Pancreas (tissue), 10 donors: Measurements from ENCODE around the gene RHEX. TPM values are rescaled to one million over a fixed set of nuclear protein-coding genes. Genes with fewer than 3 reads are reported as not detected.

Experiments
- ATAC-seq, 4 donors: fragments of 200-7000 bp; cut with Tn5 transposase; one replicate each; pipeline versions ENCODE4 v1.8.0 to v1.9.1; 2020; ENCODE audit warnings: mild to moderate bottlenecking in 4 of 4, moderate library complexity in 4 of 4
- DNase-seq, 6 donors: peaks; one replicate each; pipeline ENCODE4 v3.0.0-alpha.2; 2020
- FAIRE-seq: peaks from 2 replicates; lab custom pipeline; 2012; peaks lifted over from hg19 to GRCh38; lab: Jason Lieb, UNC
- H3K27ac ChIP-seq, 4 donors: fragments of 200-600 bp; sonication (generic); 1 replicate in 3 of 4; 2 replicates in 1 of 4; pipeline versions ENCODE4 v1.5.0 to v1.8.0; 2020
- H3K27me3 ChIP-seq, 4 donors: fragments of 200-600 bp; one replicate each; pipeline ENCODE4 v1.8.0; 2021
- H3K36me3 ChIP-seq, 3 donors: fragments of 200-600 bp; sonication (generic) in 1 of 3; one replicate each; pipeline versions ENCODE4 v1.5.0 to v1.8.0; 2020 to 2021
- H3K4me1 ChIP-seq, 3 donors: fragments of 200-600 bp; one replicate each; pipeline ENCODE4 v1.8.0; 2021
- H3K4me3 ChIP-seq, 4 donors: fragments of 200-600 bp; sonication (generic) in 2 of 4; one replicate each; pipeline versions ENCODE4 v1.5.0 to v1.8.0; 2020 to 2021
- H3K9me3 ChIP-seq, 4 donors: fragments of 200-600 bp; one replicate each; pipeline ENCODE4 v1.8.0; 2021
- CTCF ChIP-seq, 4 donors: fragments of 200-600 bp; sonication (generic) in 3 of 4; IDR thresholded peaks; one replicate each; pipeline versions ENCODE4 v1.5.0 to v1.8.0; 2021; ENCODE audit warnings: antibody characterized with exemption in 4 of 4
- WGBS, 2 donors: extraction: QIAGEN DNeasy Blood & Tissue Kit; methylation state at CpG; one replicate each; pipeline ENCODE4 v1.1.7; 2013; 5-methylcytosine and 5-hydroxymethylcytosine counted together
- intact Hi-C, 3 donors: fragments of 100-400 bp; cut with DNase I; formaldehyde crosslinking; loops; one replicate each; pipeline versions ENCODE4 v1.11.1 to v1.14.2; 2022
- polyA plus RNA-seq, 2 donors: library from polyadenylated mRNA; stranded (reverse); fragments of 200-250 nt; gene quantifications; one replicate each; pipeline ENCODE4 v1.2.3, GENCODE V29; 2013
- total RNA-seq, 6 donors: library from RNA; stranded (reverse); fragmentation: NEBNext Ultra II Directional in 4 of 6; extraction: Animal tissue kit (Norgen Biotek cat#: 25700) in 4 of 6; gene quantifications; one replicate each; pipeline versions ENCODE4 v1.2.1 to v1.2.4, GENCODE V29; 2021 to 2023
- donor health status: healthy with polysubstance abuse.
- donor health status: DM: no; HTN: no; CAD: no; lungs with moderate emphysema.
- donor health status: DM: no; HTN: no; CAD: no.
- donor health status: control.
- donor health status: control.
- donor health status: Bipolar disorder and iron deficiency.
- donor health status: DM: yes; HTN: yes; CAD: no.
- donor health status: DM: no; HTN: no; CAD: no.
- donor health status: DM: no; HTN: no; CAD: no.
- donor health status: DM: yes; HTN: yes; CAD: no.

Gene RHEX
- total and polyA plus RNA-seq, 8 donors = 0.35 to 2.3 (median 0.66) TPM

- no peak for TF ChIP-seq CTCF (IDR thresholded peaks at IDR 0.05)
- Histone ChIP-seq H3K36me3 (no peaks in the 10 kb centered on the region), H3K4me1 (no peaks in the 10 kb centered on the region), H3K9me3 (no peaks in the 10 kb centered on the region), H3K27ac (no peak overlapping the region), H3K27me3 (peaks cover 0 to 7% (median 0%) of the 10 kb centered on the region in 4 donors), H3K4me3 (no peak overlapping the region)
- 82 to 93% methylated on average over 3 of the region's 3 CpGs for WGBS, 2 donors
- ATAC-seq (no peak), FAIRE-seq (no peak), DNase-seq (no peak)
- intact Hi-C loops = no loop called here
Measured at GRCh38 chr1:206087091-206087490, 34.1 kb downstream of the RHEX start.

GRCh38 chr1:206089341-206089740, 36.4 kb downstream of the RHEX start:
- WGBS, 2 donors = 74 to 84% methylated on average over 3 of the region's 3 CpGs
- H3K9me3 ChIP-seq = no peaks in the 10 kb centered on the region
- no peak overlapping the region for H3K27ac ChIP-seq
- ATAC-seq = no peak
- FAIRE-seq = no peak
- intact Hi-C loops = no loop called here
- H3K4me3 ChIP-seq = no peak overlapping the region
- no peaks in the 10 kb centered on the region for H3K4me1 ChIP-seq
- H3K36me3 ChIP-seq = no peaks in the 10 kb centered on the region
- H3K27me3 ChIP-seq = peaks cover 0 to 7% (median 0%) of the 10 kb centered on the region in 4 donors
- no peak for DNase-seq
- TF ChIP-seq CTCF (IDR thresholded peaks at IDR 0.05) = no peak

DNA sequence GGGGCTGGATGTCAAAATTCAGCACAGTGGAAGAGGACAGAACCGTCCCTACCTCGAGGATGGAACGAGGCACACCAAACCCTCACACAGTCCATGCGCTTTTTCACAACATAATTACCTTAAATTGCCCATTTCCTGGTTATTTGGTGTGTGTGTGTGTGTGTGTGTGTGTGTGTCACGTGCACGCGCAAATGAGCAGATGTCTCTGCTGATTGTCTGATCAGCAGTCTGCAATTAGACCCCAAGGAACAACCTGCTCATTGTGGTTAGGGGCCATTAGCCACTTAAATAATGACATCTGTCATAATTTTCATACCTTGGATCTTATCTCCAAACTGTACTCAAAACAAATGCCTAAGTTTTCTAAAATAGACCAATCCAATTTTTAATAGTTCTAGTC, 41.1 kb downstream of the RHEX start:
- intact Hi-C loops = no loop called here
- H3K4me3 ChIP-seq = no peak overlapping the region
- no peak for TF ChIP-seq CTCF (IDR thresholded peaks at IDR 0.05)
- FAIRE-seq (no peak), DNase-seq (no peak), ATAC-seq (no peak)
- peaks cover 0 to 7% (median 0%) of the 10 kb centered on the region in 4 donors for H3K27me3 ChIP-seq
- H3K9me3 ChIP-seq = no peaks in the 10 kb centered on the region
- no peaks in the 10 kb centered on the region for H3K36me3 ChIP-seq
- no peak overlapping the region for H3K27ac ChIP-seq
- no peaks in the 10 kb centered on the region for H3K4me1 ChIP-seq
- WGBS, 2 donors = 37 to 41% methylated on average over 7 of the region's 7 CpGs

DNA sequence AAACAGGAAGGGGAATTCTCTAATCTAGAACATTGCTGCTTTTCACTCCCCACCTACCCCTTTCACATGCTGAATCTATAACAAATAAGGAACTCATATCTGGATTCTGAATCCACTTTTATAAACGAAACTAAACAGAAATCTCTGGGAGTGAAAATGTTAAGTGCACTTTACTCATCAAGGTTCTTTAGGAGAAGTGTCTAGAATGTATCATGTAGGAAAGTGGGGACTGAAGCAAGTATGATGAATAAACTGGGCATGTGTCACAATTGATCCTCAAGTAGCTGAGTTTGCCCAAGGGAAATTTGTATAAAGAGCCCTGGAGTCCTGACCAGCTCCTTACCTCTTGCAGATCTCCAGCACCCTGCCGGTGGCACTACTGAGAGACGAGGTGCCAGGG, 44.4 kb downstream of the RHEX start:
- H3K4me3 ChIP-seq = no peak overlapping the region
- FAIRE-seq (no peak), ATAC-seq (no peak), DNase-seq (no peak)
- H3K27ac ChIP-seq = no peak overlapping the region
- no peaks in the 10 kb centered on the region for H3K27me3 ChIP-seq
- no peaks in the 10 kb centered on the region for H3K36me3 ChIP-seq
- no peaks in the 10 kb centered on the region for H3K4me1 ChIP-seq
- no peak for TF ChIP-seq CTCF (IDR thresholded peaks at IDR 0.05)
- intact Hi-C loops = no loop called here
- no peaks in the 10 kb centered on the region for H3K9me3 ChIP-seq
- WGBS, 2 donors = 65 to 76% methylated on average over 3 of the region's 3 CpGs

DNA sequence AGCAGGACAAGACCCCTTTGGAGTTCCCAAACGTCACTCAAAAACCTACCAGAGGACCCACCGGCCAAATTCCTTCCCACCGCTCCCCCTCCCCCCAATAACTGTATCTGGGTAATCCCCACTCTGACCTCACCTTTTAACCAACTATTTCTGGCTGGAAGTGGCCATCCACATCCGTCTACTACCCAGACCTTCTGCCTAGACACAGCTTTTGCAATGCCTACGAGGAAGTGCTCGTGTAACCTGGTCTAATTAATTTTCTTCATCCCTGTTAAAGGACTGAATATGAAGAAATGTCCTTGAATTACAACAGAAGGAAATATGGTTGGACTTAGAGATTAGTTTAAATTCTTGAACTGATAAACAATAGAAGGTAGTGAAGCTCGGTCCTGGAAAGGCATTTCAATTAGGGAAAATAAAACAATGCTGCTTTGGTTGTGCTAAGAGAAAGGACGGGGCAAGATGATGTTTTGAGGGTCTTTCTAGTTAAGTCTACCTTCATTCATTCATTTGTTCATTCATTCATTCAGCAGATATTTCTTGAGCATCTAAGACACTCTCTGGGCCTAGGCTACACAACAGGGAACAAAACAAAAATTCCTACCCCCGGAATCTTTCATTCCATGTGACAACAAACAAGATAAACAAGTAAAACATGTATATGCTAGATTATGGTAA, 45.4 kb downstream of the RHEX start:
- FAIRE-seq (no peak), ATAC-seq (no peak), DNase-seq (no peak)
- WGBS, 2 donors = 76 to 79% methylated on average over 9 of the region's 9 CpGs
- no peak overlapping the region for H3K4me3 ChIP-seq
- no peaks in the 10 kb centered on the region for H3K27me3 ChIP-seq
- TF ChIP-seq CTCF (IDR thresholded peaks at IDR 0.05) = no peak
- no peaks in the 10 kb centered on the region for H3K9me3 ChIP-seq
- H3K4me1 ChIP-seq = no peaks in the 10 kb centered on the region
- intact Hi-C loops = no loop called here
- no peaks in the 10 kb centered on the region for H3K36me3 ChIP-seq
- no peak overlapping the region for H3K27ac ChIP-seq
